A549 (cell line): Measurements from ENCODE around the gene COBL. TPM values are rescaled to one million over a fixed set of nuclear protein-coding genes. Genes with fewer than 3 reads are reported as not detected.

ENCODE experiments used
- ATAC-seq, 2 experiments: fragments of 200-7000 bp in 1 of 2; fragments of >200 bp in 1 of 2; cut with Nextera tagmentation in 1 of 2; cut with Tn5 transposase in 1 of 2; 3 replicates each; pipeline versions ENCODE4 v1.8.0 to v1.9.1; 2018 to 2020; ENCODE audit warnings: mild to moderate bottlenecking in 1 of 2, moderate library complexity in 1 of 2
- CTCF ChIA-PET: fragments of 300-600 bp; sonication (Branson Sonifier 250); formaldehyde crosslinking; extraction: SDS; loops from one replicate; lab custom pipeline; 2021; ENCODE audit warnings: antibody characterized with exemption, inconsistent platforms; lab: Yijun Ruan, JAX
- POLR2A ChIA-PET: fragments of 350-600 bp; formaldehyde crosslinking; extraction: SDS; loops from one replicate; lab custom pipeline; 2021; ENCODE audit warnings: antibody characterized with exemption, inconsistent platforms; lab: Yijun Ruan, JAX
- DNase-seq, 2 experiments: peaks; one replicate each; pipeline versions ENCODE4 v3.0.0 to v3.0.0-alpha.2; 2011 to 2016; ENCODE audit warnings: low read depth in 1 of 2, low spot score in 1 of 2
- FAIRE-seq: peaks from 2 replicates; lab custom pipeline; 2011; peaks lifted over from hg19 to GRCh38; lab: Jason Lieb, UNC
- H3K27ac ChIP-seq, 2 experiments: fragments of >200 bp; sonication (Bioruptor Twin); formaldehyde crosslinking; 3 replicates each; pipeline ENCODE4 v1.5.1; 2016 to 2017
- H3K4me1 ChIP-seq: fragments of >200 bp; sonication (Bioruptor Twin); formaldehyde crosslinking; 3 replicates; pipeline ENCODE4 v1.6.1; 2016
- H3K4me2 ChIP-seq: fragments of >200 bp; sonication (Bioruptor Twin); formaldehyde crosslinking; 3 replicates; pipeline ENCODE4 v1.6.1; 2016
- H3K4me3 ChIP-seq: fragments of >200 bp; sonication (Bioruptor Twin); formaldehyde crosslinking; 3 replicates; pipeline ENCODE4 v1.5.1; 2016
- H3K9me3 ChIP-seq: fragments of >200 bp; sonication (Bioruptor Twin); formaldehyde crosslinking; 3 replicates; pipeline ENCODE4 v1.6.1; 2016
- CBX8 ChIP-seq: fragments of 200-600 bp; sonication (generic); IDR thresholded peaks from 2 replicates; pipeline ENCODE4 v1.6.1; 2016
- CHD2 ChIP-seq: fragments of 150-350 bp; IDR thresholded peaks from 2 replicates; pipeline ENCODE4 v1.6.1; 2014; ENCODE audit warnings: low read length; ENCODE audit not compliant: partially characterized antibody
- CHD4 ChIP-seq: fragments of 200-600 bp; sonication (generic); IDR thresholded peaks from 2 replicates; pipeline ENCODE4 v1.6.1; 2016; ENCODE audit warnings: antibody characterized with exemption, mild to moderate bottlenecking, borderline replicate concordance
- EHMT2 ChIP-seq: fragments of 200-600 bp; sonication (generic); IDR thresholded peaks from 2 replicates; pipeline ENCODE4 v1.6.1; 2016; ENCODE audit warnings: antibody characterized with exemption, low read depth, mild to moderate bottlenecking, moderate library complexity
- ESRRA ChIP-seq: fragments of 150-350 bp; IDR thresholded peaks from 2 replicates; pipeline ENCODE4 v1.6.1; 2014; ENCODE audit warnings: mild to moderate bottlenecking, low read length, borderline replicate concordance
- FOSB ChIP-seq: fragments of 250-450 bp; sonication (Bioruptor Pico); IDR thresholded peaks from 2 replicates; pipeline ENCODE4 v1.5.0; 2020; ENCODE audit warnings: mild to moderate bottlenecking, moderate library complexity
- FOXS1 ChIP-seq: fragments of 250-450 bp; sonication (Bioruptor Pico); IDR thresholded peaks from 2 replicates; pipeline ENCODE4 v1.5.0; 2020; ENCODE audit warnings: mild to moderate bottlenecking, moderate library complexity
- GATA3 ChIP-seq: IDR thresholded peaks from 2 replicates; pipeline ENCODE4 v1.6.1; 2012; ENCODE audit warnings: borderline replicate concordance
- HEYL ChIP-seq: fragments of 250-450 bp; sonication (Bioruptor Pico); IDR thresholded peaks from 2 replicates; pipeline ENCODE4 v1.8.0; 2021; ENCODE audit warnings: mild to moderate bottlenecking, moderate library complexity
- HOXB13 ChIP-seq: fragments of 250-450 bp; sonication (Bioruptor Pico); IDR thresholded peaks from 2 replicates; pipeline ENCODE4 v1.5.0; 2020; ENCODE audit warnings: low read depth, mild to moderate bottlenecking, moderate library complexity
- HOXB5 ChIP-seq: fragments of 250-450 bp; sonication (Bioruptor Pico); IDR thresholded peaks from 2 replicates; pipeline ENCODE4 v1.5.0; 2020; ENCODE audit warnings: mild to moderate bottlenecking, moderate library complexity
- KDM1A ChIP-seq: fragments of 200-600 bp; sonication (generic); IDR thresholded peaks from 2 replicates; pipeline ENCODE4 v1.6.1; 2016; ENCODE audit warnings: low read depth, mild to moderate bottlenecking
- KDM5A ChIP-seq: fragments of 200-600 bp; sonication (generic); IDR thresholded peaks from 2 replicates; pipeline ENCODE4 v1.6.1; 2016; ENCODE audit warnings: antibody characterized with exemption, mild to moderate bottlenecking
- MAFK ChIP-seq: fragments of 450-650 bp; IDR thresholded peaks from 2 replicates; pipeline ENCODE4 v1.6.1; 2014; ENCODE audit not compliant: partially characterized antibody
- POLR2A ChIP-seq: IDR thresholded peaks from 2 replicates; pipeline ENCODE4 v1.6.1; 2012; ENCODE audit warnings: mild to moderate bottlenecking, low read length
- RCOR1 ChIP-seq: fragments of 150-350 bp; IDR thresholded peaks from 2 replicates; pipeline ENCODE4 v1.6.1; 2014; ENCODE audit warnings: antibody characterized with exemption, low read length, low read depth
- RNF2 ChIP-seq: fragments of 200-600 bp; sonication (generic); IDR thresholded peaks from 2 replicates; pipeline ENCODE4 v1.6.1; 2016; ENCODE audit warnings: low read depth, mild to moderate bottlenecking, antibody characterized with exemption, moderate library complexity, borderline replicate concordance
- SREBF2 ChIP-seq: fragments of 450-650 bp; IDR thresholded peaks from 2 replicates; pipeline ENCODE4 v1.6.1; 2014; ENCODE audit warnings: mild to moderate bottlenecking, moderate library complexity
- TP53 ChIP-seq: fragments of 250-450 bp; sonication (Bioruptor Pico); IDR thresholded peaks from 2 replicates; pipeline ENCODE4 v1.5.0; 2021; ENCODE audit warnings: mild to moderate bottlenecking, moderate library complexity
- ZC3H11A ChIP-seq: fragments of 450-650 bp; IDR thresholded peaks from 2 replicates; pipeline ENCODE4 v1.6.1; 2014; ENCODE audit warnings: antibody characterized with exemption, mild to moderate bottlenecking
- WGBS: methylation state at CpG from one replicate; pipeline ENCODE4 v1.1.6; 2017; ENCODE audit errors: missing lambda C conversion rate; 5-methylcytosine and 5-hydroxymethylcytosine counted together
- polyA plus RNA-seq, 4 experiments: library from polyadenylated mRNA; depleted of rRNA in 3 of 4; stranded (reverse); fragments of >200 nt; fragmentation: RNase III in 1 of 4; extraction: RNeasy Plus Mini Kit Qiagen cat#74134 plus additional on column Dnase treatment in 1 of 4; gene quantifications; 2 replicates in 3 of 4; 3 replicates in 1 of 4; pipeline ENCODE4 v1.2.3, GENCODE V29; 2011 to 2017
- TF ChIP-seq, protein P1 (sequence below): fragments of 450-650 bp; IDR thresholded peaks from 2 replicates; pipeline ENCODE4 v1.6.1; 2014; ENCODE audit warnings: antibody characterized with exemption
- TF ChIP-seq, protein P2 (sequence below): IDR thresholded peaks from 2 replicates; pipeline ENCODE4 v1.6.1; 2012
- TF ChIP-seq, protein P3 (sequence below): fragments of >200 bp; sonication (Bioruptor Twin); formaldehyde crosslinking; IDR thresholded peaks from 3 replicates; pipeline ENCODE4 v1.5.1; 2016

COBL gene
- polyA plus RNA-seq, 2 of the 4 experiments (the other 2 are of a cell fraction), result 1.5 to 7.4 TPM

- no peak overlapping the region for H3K4me3 ChIP-seq
- 67% methylated on average over 3 of the region's 3 CpGs for WGBS
- ChIA-PET CTCF (interaction anchor here (0.6 to 1.7 kb wide), 7 partner anchors 14 to 808 kb away, joined by 3 to 5 read pairs (median 4); no protein-coding TSS in a partner anchor), POLR2A (interaction anchor here (0.6 kb wide), 1 partner anchor 50 kb away, joined by 4 read pairs; no protein-coding TSS in a partner anchor)
- no peaks in the 10 kb centered on the region for H3K9me3 ChIP-seq
- no peak overlapping the region for H3K4me2 ChIP-seq
- FAIRE-seq (no peak), ATAC-seq (no peak), DNase-seq (no peak)
- no peak overlapping the region for H3K27ac ChIP-seq
- peaks cover 8% of the 10 kb centered on the region; the same call in 1 of the 3 replicates for H3K4me1 ChIP-seq
- TF ChIP-seq HOXB13 (CRISPR knock-in tag), result no peak
Observed at GRCh38 chr7:51228386-51228958, 88.1 kb downstream of the COBL start.

DNA sequence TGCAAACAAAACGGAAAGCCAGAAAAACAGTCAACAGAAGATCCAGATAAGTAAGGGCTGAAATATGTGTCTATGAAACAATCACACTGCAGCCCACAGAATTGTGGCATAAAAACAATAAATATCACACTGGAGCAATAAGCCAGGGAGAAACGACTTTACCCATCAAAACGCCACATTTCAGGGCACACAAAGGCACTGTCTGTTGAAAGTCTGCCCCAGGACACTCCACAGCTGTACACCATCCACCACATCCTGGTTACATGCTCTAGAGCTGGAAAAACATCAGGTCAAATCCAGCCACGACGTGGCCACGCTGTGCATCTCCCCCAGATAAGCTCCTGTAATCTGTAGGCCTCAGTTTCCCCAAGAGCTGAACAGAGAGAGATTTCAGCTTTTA lies 88.7 kb downstream of the COBL start:
- Histone ChIP-seq H3K27ac (no peak overlapping the region), H3K4me3 (no peak overlapping the region), H3K4me1 (peaks cover 8% of the 10 kb centered on the region; the same call in 1 of the 3 replicates), H3K9me3 (no peaks in the 10 kb centered on the region), H3K4me2 (no peak overlapping the region)
- ChIA-PET POLR2A (no interaction called here), CTCF (interaction anchor here (1.3 to 1.4 kb wide), 2 partner anchors 139 to 200 kb away, joined by 3 to 5 read pairs; no protein-coding TSS in a partner anchor)
- DNase-seq (no peak), FAIRE-seq (no peak), ATAC-seq (no peak)
- TF ChIP-seq HEYL (CRISPR knock-in tag) (no peak), HOXB5 (CRISPR knock-in tag) (no peak), EHMT2 (no peak), CHD2 (no peak), TP53 (CRISPR knock-in tag) (no peak), FOSB (CRISPR knock-in tag) (no peak), CBX8 (no peak), KDM5A (no peak), SREBF2 (no peak)
- TF ChIP-seq, protein P1, sequence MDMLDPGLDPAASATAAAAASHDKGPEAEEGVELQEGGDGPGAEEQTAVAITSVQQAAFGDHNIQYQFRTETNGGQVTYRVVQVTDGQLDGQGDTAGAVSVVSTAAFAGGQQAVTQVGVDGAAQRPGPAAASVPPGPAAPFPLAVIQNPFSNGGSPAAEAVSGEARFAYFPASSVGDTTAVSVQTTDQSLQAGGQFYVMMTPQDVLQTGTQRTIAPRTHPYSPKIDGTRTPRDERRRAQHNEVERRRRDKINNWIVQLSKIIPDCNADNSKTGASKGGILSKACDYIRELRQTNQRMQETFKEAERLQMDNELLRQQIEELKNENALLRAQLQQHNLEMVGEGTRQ, result no peak
- TF ChIP-seq, protein P2, sequence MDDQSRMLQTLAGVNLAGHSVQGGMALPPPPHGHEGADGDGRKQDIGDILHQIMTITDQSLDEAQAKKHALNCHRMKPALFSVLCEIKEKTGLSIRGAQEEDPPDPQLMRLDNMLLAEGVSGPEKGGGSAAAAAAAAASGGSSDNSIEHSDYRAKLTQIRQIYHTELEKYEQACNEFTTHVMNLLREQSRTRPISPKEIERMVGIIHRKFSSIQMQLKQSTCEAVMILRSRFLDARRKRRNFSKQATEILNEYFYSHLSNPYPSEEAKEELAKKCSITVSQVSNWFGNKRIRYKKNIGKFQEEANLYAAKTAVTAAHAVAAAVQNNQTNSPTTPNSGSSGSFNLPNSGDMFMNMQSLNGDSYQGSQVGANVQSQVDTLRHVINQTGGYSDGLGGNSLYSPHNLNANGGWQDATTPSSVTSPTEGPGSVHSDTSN, result no peak
- WGBS, result 62% methylated on average over 6 of the region's 6 CpGs

- ChIA-PET CTCF (interaction anchor here (1.3 to 3.8 kb wide), 5 partner anchors 15 to 201 kb away, joined by 3 to 43 read pairs (median 5); no protein-coding TSS in a partner anchor), POLR2A (no interaction called here)
- Histone ChIP-seq H3K9me3 (no peaks in the 10 kb centered on the region), H3K4me1 (peaks cover 8% of the 10 kb centered on the region; the same call in 1 of the 3 replicates), H3K4me3 (no peak overlapping the region), H3K4me2 (no peak overlapping the region), H3K27ac (no peak overlapping the region)
- no peak for DNase-seq
- FAIRE-seq, result no peak
- TF ChIP-seq POLR2A (no peak), FOXS1 (CRISPR knock-in tag) (no peak), GATA3 (no peak), HOXB5 (CRISPR knock-in tag) (no peak), KDM1A (no peak), RCOR1 (no peak), ZC3H11A (no peak), MAFK (no peak), CHD4 (no peak), RNF2 (no peak), ESRRA (no peak)
- TF ChIP-seq, protein P1, result no peak
- TF ChIP-seq, protein P3, sequence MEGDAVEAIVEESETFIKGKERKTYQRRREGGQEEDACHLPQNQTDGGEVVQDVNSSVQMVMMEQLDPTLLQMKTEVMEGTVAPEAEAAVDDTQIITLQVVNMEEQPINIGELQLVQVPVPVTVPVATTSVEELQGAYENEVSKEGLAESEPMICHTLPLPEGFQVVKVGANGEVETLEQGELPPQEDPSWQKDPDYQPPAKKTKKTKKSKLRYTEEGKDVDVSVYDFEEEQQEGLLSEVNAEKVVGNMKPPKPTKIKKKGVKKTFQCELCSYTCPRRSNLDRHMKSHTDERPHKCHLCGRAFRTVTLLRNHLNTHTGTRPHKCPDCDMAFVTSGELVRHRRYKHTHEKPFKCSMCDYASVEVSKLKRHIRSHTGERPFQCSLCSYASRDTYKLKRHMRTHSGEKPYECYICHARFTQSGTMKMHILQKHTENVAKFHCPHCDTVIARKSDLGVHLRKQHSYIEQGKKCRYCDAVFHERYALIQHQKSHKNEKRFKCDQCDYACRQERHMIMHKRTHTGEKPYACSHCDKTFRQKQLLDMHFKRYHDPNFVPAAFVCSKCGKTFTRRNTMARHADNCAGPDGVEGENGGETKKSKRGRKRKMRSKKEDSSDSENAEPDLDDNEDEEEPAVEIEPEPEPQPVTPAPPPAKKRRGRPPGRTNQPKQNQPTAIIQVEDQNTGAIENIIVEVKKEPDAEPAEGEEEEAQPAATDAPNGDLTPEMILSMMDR, result no peak
- WGBS, result 60% methylated on average over 10 of the region's 10 CpGs
- ATAC-seq, result no peak
Observed at GRCh38 chr7:51226916-51227535, 89.6 kb downstream of the COBL start.
